OCI-LY1 (cell line): Measurements from ENCODE around the gene NPAS3.

Source experiments
- H2AFZ ChIP-seq: fragments of 200-600 bp; sonication (generic), shearing (Covaris generic); 2 replicates; pipeline ENCODE4 v1.6.0; 2014; ENCODE audit warnings: antibody characterized with exemption, mild to moderate bottlenecking, low read length
- H3F3A ChIP-seq: fragments of 200-600 bp; sonication (generic), shearing (Covaris generic); 2 replicates; pipeline ENCODE4 v1.6.0; 2014; ENCODE audit warnings: mild to moderate bottlenecking, antibody characterized with exemption, low read length, moderate library complexity; ENCODE audit not compliant: insufficient read depth
- H3K27ac ChIP-seq: fragments of 200-600 bp; sonication (generic); 2 replicates; pipeline ENCODE4 v1.5.1; 2014; ENCODE audit warnings: low read length, mixed run types, mild to moderate bottlenecking, low read depth; ENCODE audit not compliant: poor library complexity, severe bottlenecking
- H3K27me3 ChIP-seq: fragments of 200-600 bp; sonication (generic); 2 replicates; pipeline ENCODE4 v1.6.0; 2014; ENCODE audit warnings: antibody characterized with exemption, mild to moderate bottlenecking, low read length, moderate library complexity; ENCODE audit not compliant: insufficient read depth
- H3K36me3 ChIP-seq: fragments of 200-600 bp; sonication (generic); 2 replicates; pipeline ENCODE4 v1.6.1; 2014; ENCODE audit warnings: mild to moderate bottlenecking, antibody characterized with exemption, low read length, moderate library complexity, mixed read lengths; ENCODE audit not compliant: insufficient read depth
- H3K4me1 ChIP-seq: fragments of 200-600 bp; sonication (generic); 2 replicates; pipeline ENCODE4 v1.5.1; 2014; ENCODE audit warnings: mild to moderate bottlenecking, low read length, moderate library complexity; ENCODE audit not compliant: insufficient read depth, severe bottlenecking
- H3K4me2 ChIP-seq: fragments of 200-600 bp; sonication (generic), shearing (Covaris generic); 2 replicates; pipeline ENCODE4 v1.6.1; 2014; ENCODE audit warnings: low read length
- H3K4me3 ChIP-seq: fragments of 200-600 bp; sonication (generic); 2 replicates; pipeline ENCODE4 v1.5.1; 2014; ENCODE audit warnings: low read length, low read depth, mild to moderate bottlenecking, mixed read lengths; ENCODE audit not compliant: poor library complexity, severe bottlenecking
- H3K79me2 ChIP-seq: fragments of 200-600 bp; shearing (Covaris generic); 2 replicates; pipeline ENCODE4 v1.6.1; 2016; ENCODE audit warnings: mixed run types, low read length, mixed read lengths; ENCODE audit not compliant: insufficient read depth
- H3K9ac ChIP-seq: fragments of 200-600 bp; sonication (generic), shearing (Covaris generic); 2 replicates; pipeline ENCODE4 v1.6.1; 2014; ENCODE audit warnings: mild to moderate bottlenecking, low read length, mixed read lengths
- H3K9me2 ChIP-seq: fragments of 200-600 bp; sonication (generic), shearing (Covaris generic); 2 replicates; pipeline ENCODE4 v1.6.1; 2014; ENCODE audit warnings: low read depth, mild to moderate bottlenecking, low read length, mixed read lengths
- H3K9me3 ChIP-seq: fragments of 200-600 bp; shearing (Covaris generic); 2 replicates; pipeline ENCODE4 v1.6.1; 2014; ENCODE audit warnings: low read length, mixed read lengths
- H4K20me1 ChIP-seq: fragments of 200-600 bp; sonication (generic), shearing (Covaris generic); 2 replicates; pipeline ENCODE4 v1.6.0; 2016; ENCODE audit warnings: mild to moderate bottlenecking, low read length; ENCODE audit not compliant: insufficient read depth
- EZH2 ChIP-seq: fragments of 200-600 bp; sonication (generic), shearing (Covaris generic); IDR thresholded peaks from 2 replicates; pipeline ENCODE4 v1.8.0; 2017; ENCODE audit warnings: borderline replicate concordance, mixed run types, mild to moderate bottlenecking, antibody characterized with exemption, low read length, moderate library complexity, mixed read lengths
- TF ChIP-seq, protein P1 (sequence below): fragments of 200-600 bp; sonication (generic), shearing (Covaris generic); IDR thresholded peaks from 2 replicates; pipeline ENCODE4 v1.5.1; 2017; ENCODE audit warnings: mild to moderate bottlenecking, antibody characterized with exemption, low read length, moderate library complexity, mixed read lengths

The NPAS3 gene

DNA sequence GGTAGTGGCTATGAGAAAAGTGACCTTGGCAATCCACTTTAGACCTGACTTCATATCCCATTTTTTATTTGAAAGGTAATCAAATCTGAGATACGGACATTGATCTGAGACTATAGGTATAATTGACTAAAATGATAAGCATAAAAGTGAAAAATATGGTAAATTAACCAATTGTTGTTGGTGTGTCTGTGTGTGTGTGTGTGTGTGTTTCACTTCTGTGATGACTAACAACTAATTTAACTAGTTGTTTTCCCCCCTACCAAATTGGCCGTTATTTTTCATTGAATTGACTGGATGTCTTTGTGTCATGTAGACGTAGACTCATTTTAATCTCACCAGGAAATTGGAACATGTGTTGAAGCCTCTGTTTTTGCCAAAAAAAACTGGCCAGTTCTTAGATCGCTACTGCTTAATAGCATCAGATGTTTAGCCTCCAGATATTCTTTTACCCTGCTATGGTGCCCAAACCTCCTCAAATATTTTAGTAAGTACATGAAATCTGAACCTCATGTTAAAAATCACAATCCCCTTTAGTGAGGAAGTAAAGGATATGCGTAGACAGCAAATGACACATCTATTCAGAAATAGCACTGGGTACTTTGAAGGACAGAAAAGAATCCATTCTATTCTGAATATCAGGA lies 617.2 kb downstream of the NPAS3 start:
- Histone ChIP-seq H3K4me2 (no peak overlapping the region), H3F3A (no peaks in the 10 kb centered on the region), H4K20me1 (no peaks in the 10 kb centered on the region), H3K27me3 (0 out of 2 replicates have a peak, but pooled peaks cover 3% of the 10 kb centered on the region), H3K9me2 (no peaks in the 10 kb centered on the region), H3K79me2 (no peaks in the 10 kb centered on the region), H3K4me3 (no peak overlapping the region), H3K36me3 (no peaks in the 10 kb centered on the region), H3K27ac (no peak overlapping the region), H2AFZ (no peak overlapping the region), H3K9me3 (no peaks in the 10 kb centered on the region), H3K9ac (no peak overlapping the region), H3K4me1 (no peaks in the 10 kb centered on the region)
- TF ChIP-seq, protein P1, sequence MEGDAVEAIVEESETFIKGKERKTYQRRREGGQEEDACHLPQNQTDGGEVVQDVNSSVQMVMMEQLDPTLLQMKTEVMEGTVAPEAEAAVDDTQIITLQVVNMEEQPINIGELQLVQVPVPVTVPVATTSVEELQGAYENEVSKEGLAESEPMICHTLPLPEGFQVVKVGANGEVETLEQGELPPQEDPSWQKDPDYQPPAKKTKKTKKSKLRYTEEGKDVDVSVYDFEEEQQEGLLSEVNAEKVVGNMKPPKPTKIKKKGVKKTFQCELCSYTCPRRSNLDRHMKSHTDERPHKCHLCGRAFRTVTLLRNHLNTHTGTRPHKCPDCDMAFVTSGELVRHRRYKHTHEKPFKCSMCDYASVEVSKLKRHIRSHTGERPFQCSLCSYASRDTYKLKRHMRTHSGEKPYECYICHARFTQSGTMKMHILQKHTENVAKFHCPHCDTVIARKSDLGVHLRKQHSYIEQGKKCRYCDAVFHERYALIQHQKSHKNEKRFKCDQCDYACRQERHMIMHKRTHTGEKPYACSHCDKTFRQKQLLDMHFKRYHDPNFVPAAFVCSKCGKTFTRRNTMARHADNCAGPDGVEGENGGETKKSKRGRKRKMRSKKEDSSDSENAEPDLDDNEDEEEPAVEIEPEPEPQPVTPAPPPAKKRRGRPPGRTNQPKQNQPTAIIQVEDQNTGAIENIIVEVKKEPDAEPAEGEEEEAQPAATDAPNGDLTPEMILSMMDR = no peak
- no peak for TF ChIP-seq EZH2

DNA sequence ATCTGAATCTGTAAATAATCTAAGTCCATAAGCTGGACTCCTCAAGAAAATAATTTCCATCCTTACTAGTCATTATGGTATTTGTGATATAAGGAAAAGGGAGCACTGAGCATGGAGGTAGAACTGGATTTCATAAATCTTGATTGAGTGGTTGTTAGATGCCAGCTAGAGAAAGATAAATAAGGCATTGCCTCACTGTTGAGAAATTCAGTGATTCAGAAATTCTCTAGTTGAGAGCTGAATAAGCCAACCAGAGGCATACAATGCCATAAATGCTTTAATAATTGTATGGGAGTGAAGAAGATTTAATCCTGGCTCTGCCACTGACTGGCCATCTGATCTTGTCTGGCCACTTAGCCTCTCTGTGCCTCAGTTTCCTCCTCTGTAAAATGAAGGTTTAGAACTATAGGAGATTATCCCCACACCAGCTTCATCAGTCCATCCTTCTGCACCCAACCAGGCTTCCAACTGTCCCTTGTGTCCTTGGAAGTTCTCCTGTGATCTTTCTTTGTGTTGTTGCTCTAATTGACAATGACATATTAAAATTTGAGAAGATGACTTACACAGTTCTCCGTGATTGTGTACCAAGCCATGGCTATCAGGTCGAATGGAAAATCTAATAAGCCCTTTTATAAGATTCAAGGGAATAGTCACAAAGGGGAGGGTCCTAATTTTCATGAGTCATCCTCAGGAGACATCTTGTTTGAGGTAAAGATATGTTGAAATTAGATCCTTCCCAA lies 617.9 kb downstream of the NPAS3 start:
- no peaks in the 10 kb centered on the region for H3K4me1 ChIP-seq
- H3K4me3 ChIP-seq = no peak overlapping the region
- H3K9me2 ChIP-seq = no peaks in the 10 kb centered on the region
- no peaks in the 10 kb centered on the region for H3K9me3 ChIP-seq
- H3K27ac ChIP-seq = no peak overlapping the region
- 0 out of 2 replicates have a peak, but pooled peaks cover 3% of the 10 kb centered on the region for H3K27me3 ChIP-seq
- no peaks in the 10 kb centered on the region for H3F3A ChIP-seq
- no peak for TF ChIP-seq EZH2
- TF ChIP-seq, protein P1 = no peak
- no peaks in the 10 kb centered on the region for H3K36me3 ChIP-seq
- no peaks in the 10 kb centered on the region for H4K20me1 ChIP-seq
- no peak overlapping the region for H3K4me2 ChIP-seq
- H3K79me2 ChIP-seq = no peaks in the 10 kb centered on the region
- H2AFZ ChIP-seq = no peak overlapping the region
- no peak overlapping the region for H3K9ac ChIP-seq

DNA sequence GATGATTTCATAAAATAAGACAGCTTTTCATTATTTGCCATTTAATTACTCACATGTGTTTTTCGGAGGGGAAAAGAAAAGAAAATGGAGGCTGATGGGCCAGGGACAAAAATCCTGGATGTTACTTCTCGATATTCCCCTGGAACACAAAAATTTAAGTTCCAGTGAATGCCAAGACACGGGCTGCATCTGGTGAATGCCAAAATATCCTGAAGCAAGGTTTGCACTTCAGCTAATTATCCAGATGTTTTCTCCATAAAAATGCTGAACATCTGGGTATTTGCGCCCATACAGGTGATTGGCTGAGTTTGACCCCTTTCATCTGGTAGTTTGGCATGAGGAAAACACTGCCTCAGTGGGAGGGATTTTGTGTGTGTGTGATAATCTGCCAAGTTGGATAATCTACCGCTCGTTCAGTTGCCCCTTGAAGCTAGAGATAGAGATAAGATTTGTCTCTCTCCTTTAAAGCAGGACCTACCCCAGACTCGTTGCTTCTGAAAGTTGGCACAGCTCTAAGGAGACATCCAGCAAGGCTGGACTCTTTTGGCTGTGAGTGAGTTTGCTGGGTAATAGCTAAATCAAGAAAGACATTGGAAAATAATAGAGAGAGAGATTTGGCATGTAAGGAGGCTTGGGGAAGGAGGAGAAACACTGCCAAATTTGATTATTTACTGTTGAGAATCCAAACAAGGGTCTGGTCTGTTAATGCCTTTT lies 622.2 kb downstream of the NPAS3 start:
- Histone ChIP-seq H3K79me2 (no peaks in the 10 kb centered on the region), H3K27ac (no peak overlapping the region), H2AFZ (no peak overlapping the region), H3F3A (no peaks in the 10 kb centered on the region), H3K4me2 (no peak overlapping the region), H3K4me1 (no peaks in the 10 kb centered on the region), H3K4me3 (no peak overlapping the region), H3K9me3 (no peaks in the 10 kb centered on the region), H4K20me1 (no peaks in the 10 kb centered on the region), H3K36me3 (no peaks in the 10 kb centered on the region), H3K27me3 (no peaks in the 10 kb centered on the region), H3K9me2 (no peaks in the 10 kb centered on the region), H3K9ac (no peak overlapping the region)
- TF ChIP-seq, protein P1 = no peak
- TF ChIP-seq EZH2 = no peak
